MM.1S (cell line): ENCODE results near the gene EMC7.
A peak's percentile ranks its signal among the peaks of the same experiment; 100 is the strongest.

Source experiments
- DNase-seq: peaks from one replicate; pipeline ENCODE4 v3.0.0-alpha.2; 2015
- H2AFZ ChIP-seq: fragments of 300-600 bp; sonication (generic); 2 replicates; pipeline ENCODE4 v1.6.0; 2016; ENCODE audit warnings: antibody characterized with exemption, low read length
- H3F3A ChIP-seq: fragments of 300-600 bp; sonication (generic); 2 replicates; pipeline ENCODE4 v1.6.1; 2016; ENCODE audit warnings: mild to moderate bottlenecking, antibody characterized with exemption, low read length, moderate library complexity, mixed read lengths; ENCODE audit not compliant: insufficient read depth
- H3K27ac ChIP-seq: fragments of 300-600 bp; sonication (generic); 2 replicates; pipeline ENCODE4 v1.5.1; 2016; ENCODE audit warnings: mild to moderate bottlenecking, low read length
- H3K27me3 ChIP-seq: fragments of 300-600 bp; sonication (generic); replicated peaks from 2 replicates; pipeline ENCODE4 v1.6.0; 2016; ENCODE audit warnings: low read length; ENCODE audit not compliant: insufficient read depth
- H3K36me3 ChIP-seq: fragments of 300-600 bp; sonication (generic); replicated peaks from 2 replicates; pipeline ENCODE4 v1.6.1; 2016; ENCODE audit warnings: mild to moderate bottlenecking, low read length, mixed read lengths; ENCODE audit not compliant: insufficient read depth
- H3K4me1 ChIP-seq: fragments of 300-600 bp; sonication (generic); 2 replicates; pipeline ENCODE4 v1.6.1; 2016; ENCODE audit warnings: low read length, mixed read lengths
- H3K4me2 ChIP-seq: fragments of 300-600 bp; sonication (generic); 2 replicates; pipeline ENCODE4 v1.6.0; 2016; ENCODE audit warnings: low read depth, low read length
- H3K4me3 ChIP-seq: fragments of 300-600 bp; sonication (generic); 2 replicates; pipeline ENCODE4 v1.5.1; 2016; ENCODE audit warnings: low read length, mixed read lengths
- H3K79me2 ChIP-seq: fragments of 300-600 bp; sonication (generic); 2 replicates; pipeline ENCODE4 v1.6.1; 2016; ENCODE audit warnings: mixed run types, low read length, mixed read lengths
- H3K9ac ChIP-seq: fragments of 300-600 bp; sonication (generic); 2 replicates; pipeline ENCODE4 v1.6.1; 2016; ENCODE audit warnings: low read length, mixed read lengths
- H3K9me2 ChIP-seq: fragments of 300-600 bp; sonication (generic); replicated peaks from 2 replicates; pipeline ENCODE4 v1.6.1; 2016; ENCODE audit warnings: mild to moderate bottlenecking, low read length, mixed read lengths; ENCODE audit not compliant: insufficient read depth
- H3K9me3 ChIP-seq: fragments of 300-600 bp; sonication (generic); replicated peaks from 2 replicates; pipeline ENCODE4 v1.6.1; 2016; ENCODE audit warnings: mild to moderate bottlenecking, low read length, mixed read lengths; ENCODE audit not compliant: insufficient read depth
- H4K20me1 ChIP-seq: fragments of 300-600 bp; sonication (generic); 2 replicates; pipeline ENCODE4 v1.6.1; 2016; ENCODE audit warnings: mild to moderate bottlenecking, low read length, moderate library complexity, mixed read lengths; ENCODE audit not compliant: insufficient read depth
- CTCF ChIP-seq: fragments of 300-600 bp; sonication (generic); IDR thresholded peaks from 2 replicates; pipeline ENCODE4 v1.5.1; 2016; ENCODE audit warnings: antibody characterized with exemption, low read length, mixed read lengths
- EZH2 ChIP-seq: fragments of 300-600 bp; sonication (generic); optimal IDR thresholded peaks from 2 replicates; pipeline ENCODE3; 2017; ENCODE audit warnings: low read depth, mild to moderate bottlenecking, antibody characterized with exemption, low read length, mixed read lengths
- EZH2phosphoT487 ChIP-seq: fragments of 300-600 bp; sonication (generic); IDR thresholded peaks from 2 replicates; pipeline ENCODE4 v1.6.1; 2018; ENCODE audit warnings: antibody characterized with exemption, low read length

EMC7 gene

GRCh38 chr15:34101366-34102174 is at the start of gene EMC7, which contains the start of gene PGBD4:
EMC7 (minus strand) TSS chr15:34101862; CDS start chr15:34101839, 23 bp downstream.
PGBD4 (plus strand) TSS chr15:34102083; CDS start chr15:34102532, 449 bp downstream.
- H3K9ac ChIP-seq, result peak within 1 kb of the TSS; percentile 92

DNA sequence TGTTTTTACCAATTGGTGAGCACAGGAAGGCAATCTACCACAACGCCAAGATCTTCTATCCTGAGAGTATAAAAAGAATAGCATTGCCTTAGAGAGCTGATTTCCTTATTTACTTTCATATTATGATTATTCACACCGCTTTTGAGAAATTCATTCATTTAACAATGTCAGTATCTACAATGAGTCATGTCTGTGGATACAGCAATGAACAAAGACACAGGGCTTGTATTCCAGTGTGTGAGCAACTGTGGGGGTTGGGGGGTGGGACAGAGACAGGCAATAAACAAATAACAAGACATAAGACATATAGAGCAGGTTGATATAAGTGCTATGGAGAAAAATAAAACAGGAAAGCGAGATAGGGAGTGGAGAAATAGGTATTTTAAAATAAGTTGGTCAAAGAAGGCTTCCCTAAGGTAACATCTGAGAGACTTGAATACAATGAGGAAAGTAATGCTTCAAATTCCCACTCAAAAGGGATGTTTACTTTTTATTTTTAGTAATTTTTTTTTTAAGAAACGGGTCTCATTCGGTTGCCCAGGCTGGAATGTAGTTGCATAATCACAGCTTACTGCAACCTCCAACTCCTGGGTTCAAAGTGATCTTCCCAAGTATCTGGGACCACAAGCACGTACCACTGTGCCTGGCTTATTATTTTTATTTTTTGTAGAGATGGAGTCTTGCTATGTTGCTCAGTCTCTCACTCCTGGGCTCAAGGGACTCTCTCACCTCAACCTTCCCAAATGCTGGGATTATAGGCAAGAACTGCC is 45.9 kb upstream of the EMC7 start:
- H3K36me3 ChIP-seq, result no peaks in the 10 kb centered on the region
- H3K4me2 ChIP-seq, result no peak overlapping the region
- no peak overlapping the region for H2AFZ ChIP-seq
- H3F3A ChIP-seq, result no peaks in the 10 kb centered on the region
- no peaks in the 10 kb centered on the region for H3K9me2 ChIP-seq
- H3K4me3 ChIP-seq, result no peak overlapping the region
- H3K79me2 ChIP-seq, result no peaks in the 10 kb centered on the region
- no peaks in the 10 kb centered on the region for H3K27me3 ChIP-seq
- no peak for TF ChIP-seq EZH2phosphoT487
- no peak for TF ChIP-seq CTCF
- no peak for TF ChIP-seq EZH2
- H3K4me1 ChIP-seq, result no peaks in the 10 kb centered on the region
- H3K9ac ChIP-seq, result no peak overlapping the region
- no peaks in the 10 kb centered on the region for H3K9me3 ChIP-seq
- no peak overlapping the region for H3K27ac ChIP-seq
- H4K20me1 ChIP-seq, result no peaks in the 10 kb centered on the region
- no peak for DNase-seq

More at GRCh38 chr15:34101366-34102174, at the start of gene EMC7, which contains the start of gene PGBD4:
- peaks cover 6% of the 10 kb centered on the region; the same call in 1 of the 2 replicates for H3K4me1 ChIP-seq
- no peaks in the 10 kb centered on the region for H4K20me1 ChIP-seq
- DNase-seq, result peak; percentile 99
- peak within 1 kb of the TSS; percentile 96 for H3K4me3 ChIP-seq
- H3F3A ChIP-seq, result 0 out of 2 replicates have a peak, but pooled peaks cover 4% of the 10 kb centered on the region
- H3K79me2 ChIP-seq, result peaks cover 55% of the 10 kb centered on the region
- peak within 1 kb of the TSS; percentile 90 for H3K4me2 ChIP-seq
- H3K27me3 ChIP-seq, result no peaks in the 10 kb centered on the region
- H3K27ac ChIP-seq, result peak within 1 kb of the TSS; percentile 68; the same call in 1 of the 2 replicates
- H3K9me2 ChIP-seq, result no peaks in the 10 kb centered on the region
- no peaks in the 10 kb centered on the region for H3K36me3 ChIP-seq
- peak within 1 kb of the TSS; percentile 97 for H2AFZ ChIP-seq
- no peaks in the 10 kb centered on the region for H3K9me3 ChIP-seq
- TF ChIP-seq EZH2phosphoT487 (no peak), EZH2 (no peak), CTCF (no peak)

DNA sequence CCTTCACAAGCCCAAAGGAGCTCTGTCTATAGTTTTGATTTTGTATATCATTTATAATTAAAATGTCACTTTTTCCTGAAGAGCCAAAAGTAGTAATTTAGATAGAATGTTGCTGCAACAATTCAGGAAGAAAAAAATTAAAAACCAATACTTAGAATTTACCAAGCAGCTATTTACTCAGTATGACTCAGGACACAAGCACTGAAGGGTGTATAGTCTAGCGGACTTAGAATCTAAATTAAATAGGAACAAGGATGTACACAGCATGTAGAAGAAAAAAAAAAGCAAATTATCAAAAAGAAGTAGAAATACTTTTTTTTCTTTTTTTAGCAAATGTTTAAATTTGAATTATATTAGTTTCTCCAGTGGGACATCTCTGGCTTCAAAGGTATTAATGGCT is 31.8 kb upstream of the EMC7 start:
- H3K79me2 ChIP-seq, result no peaks in the 10 kb centered on the region
- no peak overlapping the region for H2AFZ ChIP-seq
- no peak overlapping the region for H3K27ac ChIP-seq
- H3K9me3 ChIP-seq, result no peaks in the 10 kb centered on the region
- H3K9me2 ChIP-seq, result no peaks in the 10 kb centered on the region
- no peaks in the 10 kb centered on the region for H4K20me1 ChIP-seq
- no peak overlapping the region for H3K9ac ChIP-seq
- no peaks in the 10 kb centered on the region for H3K36me3 ChIP-seq
- H3K4me3 ChIP-seq, result no peak overlapping the region
- no peaks in the 10 kb centered on the region for H3K27me3 ChIP-seq
- no peak overlapping the region for H3K4me2 ChIP-seq
- no peaks in the 10 kb centered on the region for H3F3A ChIP-seq
- no peak for DNase-seq
- TF ChIP-seq CTCF (no peak), EZH2phosphoT487 (no peak), EZH2 (no peak)
- no peaks in the 10 kb centered on the region for H3K4me1 ChIP-seq
